Astrocyte (in vitro differentiated cells and primary cell): ENCODE results near the gene SUFU. TPM values are rescaled to one million over a fixed set of nuclear protein-coding genes. Genes with fewer than 3 reads are reported as not detected.

Experiments used
- DNase-seq: peaks from one replicate; pipeline ENCODE4 v3.0.0-alpha.2; 2010; ENCODE audit warnings: low read depth
- FAIRE-seq: peaks from 2 replicates; lab custom pipeline; 2011; peaks lifted over from hg19 to GRCh38; lab: Jason Lieb, UNC
- H2AFZ ChIP-seq: 2 replicates; pipeline ENCODE4 v1.6.0; 2012; ENCODE audit warnings: low read depth, low read length, inconsistent platforms
- H3K27ac ChIP-seq: 2 replicates; pipeline ENCODE4 v1.5.1; 2011; ENCODE audit warnings: low read depth, low read length, inconsistent platforms
- H3K27me3 ChIP-seq: 2 replicates; pipeline ENCODE4 v1.6.0; 2011; ENCODE audit warnings: low read length, inconsistent platforms; ENCODE audit not compliant: insufficient read depth
- H3K36me3 ChIP-seq: 2 replicates; pipeline ENCODE4 v1.5.1; 2011; ENCODE audit warnings: low read length, inconsistent platforms; ENCODE audit not compliant: insufficient read depth
- H3K4me1 ChIP-seq: 2 replicates; pipeline ENCODE4 v1.5.1; 2011; ENCODE audit warnings: low read length, inconsistent platforms; ENCODE audit not compliant: insufficient read depth
- H3K4me2 ChIP-seq: 2 replicates; pipeline ENCODE4 v1.6.0; 2012; ENCODE audit warnings: low read length, inconsistent platforms
- H3K4me3 ChIP-seq: 2 replicates; pipeline ENCODE4 v1.5.1; 2011; ENCODE audit warnings: low read depth, mild to moderate bottlenecking, low read length, inconsistent platforms; ENCODE audit not compliant: insufficient read depth
- H3K79me2 ChIP-seq: 2 replicates; pipeline ENCODE4 v1.6.0; 2012; ENCODE audit warnings: mild to moderate bottlenecking, low read length, inconsistent platforms; ENCODE audit not compliant: insufficient read depth
- H3K9ac ChIP-seq: 2 replicates; pipeline ENCODE4 v1.6.0; 2012; ENCODE audit warnings: mild to moderate bottlenecking, low read length, inconsistent platforms
- H3K9me3 ChIP-seq: 2 replicates; pipeline ENCODE4 v1.5.1; 2012; ENCODE audit warnings: low read depth, mild to moderate bottlenecking, low read length, inconsistent platforms; ENCODE audit not compliant: insufficient read depth
- H4K20me1 ChIP-seq: 2 replicates; pipeline ENCODE4 v1.6.0; 2012; ENCODE audit warnings: low read length, inconsistent platforms; ENCODE audit not compliant: insufficient read depth
- H3K27ac Mint-ChIP-seq: one replicate; pipeline ENCODE4 v1.8.0; 2021; ENCODE audit warnings: mild to moderate bottlenecking, mixed read lengths; ENCODE audit not compliant: unreplicated experiment
- H3K27me3 Mint-ChIP-seq: one replicate; pipeline ENCODE4 v1.8.0; 2021; ENCODE audit warnings: low read depth, mixed read lengths; ENCODE audit not compliant: unreplicated experiment
- H3K36me3 Mint-ChIP-seq: one replicate; pipeline ENCODE4 v1.8.0; 2021; ENCODE audit warnings: low read depth, mixed read lengths; ENCODE audit not compliant: unreplicated experiment
- H3K4me1 Mint-ChIP-seq: one replicate; pipeline ENCODE4 v1.8.0; 2021; ENCODE audit warnings: low read depth, mixed read lengths; ENCODE audit not compliant: unreplicated experiment
- H3K4me3 Mint-ChIP-seq: one replicate; pipeline ENCODE4 v1.8.0; 2021; ENCODE audit warnings: mild to moderate bottlenecking, moderate library complexity, mixed read lengths; ENCODE audit not compliant: unreplicated experiment
- H3K9me3 Mint-ChIP-seq: one replicate; pipeline ENCODE4 v1.8.0; 2021; ENCODE audit warnings: mild to moderate bottlenecking, mixed read lengths; ENCODE audit not compliant: unreplicated experiment
- CTCF ChIP-seq: IDR thresholded peaks from 2 replicates; pipeline ENCODE4 v1.5.1; 2011; ENCODE audit warnings: low read depth, mild to moderate bottlenecking, inconsistent platforms, low read length, moderate library complexity; ENCODE audit not compliant: insufficient read depth
- EZH2 ChIP-seq: IDR thresholded peaks from 2 replicates; pipeline ENCODE4 v1.6.1; 2012; ENCODE audit warnings: mild to moderate bottlenecking, low read length, inconsistent platforms; ENCODE audit not compliant: insufficient read depth
- total RNA-seq: library from RNA; stranded (reverse); gene quantifications from 2 replicates; pipeline ENCODE4 v1.2.1, GENCODE V29; 2021

Gene SUFU
- total RNA-seq, 1 donor from 2014 or later = 25.8 TPM

- no peak overlapping the region for H2AFZ ChIP-seq
- Mint-ChIP-seq H3K27me3 (no peaks in the 10 kb centered on the region), H3K36me3 (peaks cover 24% of the 10 kb centered on the region), H3K9me3 (no peaks in the 10 kb centered on the region), H3K4me3 (no peak overlapping the region), H3K27ac (peak overlapping the region; percentile 27), H3K4me1 (peaks cover 48% of the 10 kb centered on the region)
- H3K4me3 ChIP-seq = no peak overlapping the region
- no peak for DNase-seq
- no peaks in the 10 kb centered on the region for H3K36me3 ChIP-seq
- no peaks in the 10 kb centered on the region for H3K9me3 ChIP-seq
- H3K9ac ChIP-seq = no peak overlapping the region
- peaks cover 34% of the 10 kb centered on the region for H3K4me1 ChIP-seq
- no peaks in the 10 kb centered on the region for H4K20me1 ChIP-seq
- no peak for FAIRE-seq
- no peaks in the 10 kb centered on the region for H3K79me2 ChIP-seq
- no peak overlapping the region for H3K27ac ChIP-seq
- TF ChIP-seq EZH2 = no peak
- TF ChIP-seq CTCF = no peak
- no peak overlapping the region for H3K4me2 ChIP-seq
- no peaks in the 10 kb centered on the region for H3K27me3 ChIP-seq
These were observed 97.9 kb downstream of the SUFU start for GRCh38 chr10:102601639-102602038.

DNA sequence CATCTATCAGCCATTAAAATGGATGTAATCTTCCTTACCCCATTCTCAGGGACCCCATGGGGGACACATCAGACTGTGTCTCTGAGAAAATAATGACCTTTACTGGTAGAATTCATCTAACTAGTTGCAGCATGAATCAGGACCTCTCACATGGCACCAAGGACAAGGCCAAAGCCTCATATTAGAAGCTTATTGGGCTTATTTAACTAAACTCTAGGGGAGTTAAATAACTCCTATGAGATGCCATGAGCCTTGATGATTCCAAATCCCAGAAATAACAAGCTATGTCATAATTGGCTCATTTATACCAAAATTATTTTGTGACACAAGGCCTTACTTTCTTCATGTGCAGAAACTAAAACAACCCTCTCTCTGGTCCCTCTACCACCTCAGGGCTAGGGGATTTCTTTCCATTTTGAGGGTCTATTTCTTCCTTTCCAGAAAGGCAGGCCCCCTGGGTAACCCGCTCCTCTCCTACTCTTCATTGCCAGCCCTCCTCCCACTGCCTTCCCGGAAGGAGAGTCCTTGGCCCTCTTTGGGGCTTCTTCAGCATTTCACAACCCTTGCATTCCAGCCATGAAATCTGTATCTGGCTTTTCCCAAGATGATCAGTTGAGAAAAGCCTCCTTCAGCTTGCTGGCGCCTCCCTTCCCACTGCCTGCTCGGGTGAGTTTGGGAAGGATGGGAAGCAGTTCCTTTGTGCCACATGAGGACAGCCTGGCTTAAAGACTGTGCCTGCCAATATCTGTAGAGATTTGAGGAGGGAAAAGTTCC, 98.7 kb downstream of the SUFU start:
- Histone ChIP-seq H3K79me2 (no peaks in the 10 kb centered on the region), H3K4me3 (no peak overlapping the region), H3K4me2 (no peak overlapping the region), H3K36me3 (no peaks in the 10 kb centered on the region), H3K9me3 (no peaks in the 10 kb centered on the region), H3K9ac (no peak overlapping the region), H2AFZ (no peak overlapping the region), H4K20me1 (no peaks in the 10 kb centered on the region), H3K27ac (no peak overlapping the region), H3K27me3 (no peaks in the 10 kb centered on the region), H3K4me1 (peaks cover 33% of the 10 kb centered on the region)
- DNase-seq (no peak), FAIRE-seq (no peak)
- Mint-ChIP-seq H3K4me3 (no peak overlapping the region), H3K27ac (no peak overlapping the region), H3K9me3 (no peaks in the 10 kb centered on the region), H3K27me3 (no peaks in the 10 kb centered on the region), H3K4me1 (peaks cover 50% of the 10 kb centered on the region), H3K36me3 (peaks cover 23% of the 10 kb centered on the region)
- TF ChIP-seq EZH2 (no peak), CTCF (no peak)

DNA sequence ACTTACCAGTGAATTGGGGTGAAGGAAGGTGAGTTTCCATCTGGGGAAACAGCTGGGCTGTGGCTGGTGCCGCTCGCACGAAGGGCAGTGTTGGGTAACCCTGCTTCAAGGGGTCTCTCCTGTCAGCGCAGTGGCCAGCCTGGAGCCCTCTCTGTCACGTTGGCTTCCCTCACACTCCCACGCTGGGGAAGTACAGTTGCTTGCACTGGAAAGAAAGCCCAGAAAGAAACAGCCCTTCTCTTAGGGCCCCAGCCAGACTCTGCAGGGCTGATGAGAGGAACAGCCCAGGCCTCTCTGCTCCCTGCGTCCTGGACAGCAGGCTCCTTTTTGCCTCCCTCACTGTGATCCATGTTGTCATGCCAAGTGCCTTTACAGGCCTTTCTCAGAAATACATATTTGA, 100.2 kb downstream of the SUFU start:
- H2AFZ ChIP-seq = no peak overlapping the region
- Mint-ChIP-seq H3K4me1 (peaks cover 46% of the 10 kb centered on the region), H3K27me3 (no peaks in the 10 kb centered on the region), H3K36me3 (peaks cover 22% of the 10 kb centered on the region), H3K9me3 (no peaks in the 10 kb centered on the region), H3K27ac (peak overlapping the region; percentile 85), H3K4me3 (peak overlapping the region; percentile 80)
- no peaks in the 10 kb centered on the region for H3K36me3 ChIP-seq
- no peaks in the 10 kb centered on the region for H3K27me3 ChIP-seq
- no peaks in the 10 kb centered on the region for H4K20me1 ChIP-seq
- DNase-seq = no peak
- H3K9ac ChIP-seq = no peak overlapping the region
- peaks cover 33% of the 10 kb centered on the region for H3K4me1 ChIP-seq
- TF ChIP-seq EZH2 (no peak), CTCF (no peak)
- H3K27ac ChIP-seq = peak overlapping the region; percentile 63
- peak overlapping the region; percentile 9 for H3K4me3 ChIP-seq
- FAIRE-seq = no peak
- H3K79me2 ChIP-seq = no peaks in the 10 kb centered on the region
- H3K9me3 ChIP-seq = no peaks in the 10 kb centered on the region
- H3K4me2 ChIP-seq = peak overlapping the region; percentile 56
